Mesenchymal stem cell (in vitro differentiated cells and primary cell): Measurements from ENCODE around the gene PPP1R7.

Experiments
- DNase-seq: peaks from one replicate; pipeline ENCODE4 v3.0.0-alpha.2; 2013
- H2AFZ ChIP-seq: one replicate; pipeline ENCODE4 v1.6.1; 2013; ENCODE audit warnings: low read depth, mild to moderate bottlenecking, control low read depth, inconsistent platforms, low read length, moderate library complexity
- H2AK5ac ChIP-seq: 2 replicates; pipeline ENCODE4 v1.6.1; 2013; ENCODE audit warnings: low read length, moderate library complexity, mild to moderate bottlenecking, inconsistent platforms; ENCODE audit not compliant: severe bottlenecking
- H2BK120ac ChIP-seq: one replicate; pipeline ENCODE4 v1.6.1; 2013; ENCODE audit warnings: low read depth, mild to moderate bottlenecking, inconsistent platforms, low read length, moderate library complexity
- H2BK12ac ChIP-seq, 2 experiments: one replicate each; pipeline ENCODE4 v1.6.1; 2013; ENCODE audit warnings: inconsistent platforms in 2 of 2, low read length in 2 of 2, mild to moderate bottlenecking in 2 of 2, moderate library complexity in 2 of 2, control low read depth in 1 of 2
- H2BK15ac ChIP-seq: one replicate; pipeline ENCODE4 v1.6.1; 2013; ENCODE audit warnings: mild to moderate bottlenecking, low read depth, inconsistent platforms; ENCODE audit not compliant: poor library complexity, severe bottlenecking
- H2BK5ac ChIP-seq: 2 replicates; pipeline ENCODE4 v1.6.1; 2013; ENCODE audit warnings: low read depth, mild to moderate bottlenecking, low read length, control low read depth, inconsistent platforms; ENCODE audit not compliant: poor library complexity, severe bottlenecking
- H3K14ac ChIP-seq, 2 experiments: one replicate each; pipeline ENCODE4 v1.6.1; 2013; ENCODE audit warnings: inconsistent platforms in 2 of 2, low read length in 2 of 2, control low read depth in 1 of 2, mild to moderate bottlenecking in 1 of 2, moderate library complexity in 1 of 2
- H3K18ac ChIP-seq, 2 experiments: one replicate each; pipeline ENCODE4 v1.6.1; 2013; ENCODE audit warnings: inconsistent platforms in 2 of 2, low read length in 2 of 2, control low read depth in 1 of 2, low read depth in 1 of 2, mild to moderate bottlenecking in 1 of 2
- H3K23ac ChIP-seq, 2 experiments: one replicate each; pipeline ENCODE4 v1.6.1; 2013; ENCODE audit warnings: inconsistent platforms in 2 of 2, low read length in 2 of 2, mild to moderate bottlenecking in 2 of 2, moderate library complexity in 2 of 2, control low read depth in 1 of 2
- H3K27ac ChIP-seq: 2 replicates; pipeline ENCODE4 v1.5.1; 2013; ENCODE audit warnings: mild to moderate bottlenecking, moderate library complexity, low read length, control low read depth, inconsistent platforms; ENCODE audit not compliant: poor library complexity, severe bottlenecking
- H3K27me3 ChIP-seq, 2 experiments: 2 replicates each; pipeline versions ENCODE4 v1.6.1 to v1.7.0; 2013; ENCODE audit warnings: low read length in 2 of 2, mild to moderate bottlenecking in 2 of 2, moderate library complexity in 2 of 2, control low read depth in 1 of 2, inconsistent platforms in 1 of 2; ENCODE audit not compliant: control insufficient read depth in 1 of 2, insufficient read depth in 1 of 2
- H3K36me3 ChIP-seq, 2 experiments: 2 replicates each; pipeline versions ENCODE4 v1.6.1 to v1.7.0; 2013; ENCODE audit warnings: low read length in 2 of 2, control low read depth in 1 of 2, inconsistent platforms in 1 of 2, low read depth in 1 of 2, mild to moderate bottlenecking in 1 of 2; ENCODE audit not compliant: insufficient read depth in 2 of 2, control insufficient read depth in 1 of 2
- H3K4ac ChIP-seq, 2 experiments: one replicate each; pipeline ENCODE4 v1.6.1; 2013; ENCODE audit warnings: inconsistent platforms in 2 of 2, low read length in 2 of 2, mild to moderate bottlenecking in 2 of 2, moderate library complexity in 2 of 2, control low read depth in 1 of 2, low read depth in 1 of 2
- H3K4me1 ChIP-seq: 2 replicates; pipeline ENCODE4 v1.6.1; 2013; ENCODE audit warnings: low read depth, low read length, control low read depth; ENCODE audit not compliant: control insufficient read depth, insufficient read depth
- H3K4me2 ChIP-seq: 2 replicates; pipeline ENCODE4 v1.6.1; 2013; ENCODE audit warnings: low read length, mild to moderate bottlenecking, inconsistent platforms; ENCODE audit not compliant: poor library complexity, severe bottlenecking
- H3K4me3 ChIP-seq, 2 experiments: 2 replicates each; pipeline versions ENCODE4 v1.5.1 to v1.7.0; 2013; ENCODE audit warnings: low read length in 2 of 2, mild to moderate bottlenecking in 2 of 2, control low read depth in 1 of 2, low read depth in 1 of 2; ENCODE audit not compliant: insufficient read depth in 1 of 2
- H3K79me1 ChIP-seq: replicated peaks from 2 replicates; pipeline ENCODE4 v1.6.1; 2013; ENCODE audit warnings: mild to moderate bottlenecking, control low read depth, low read length, inconsistent platforms; ENCODE audit not compliant: poor library complexity, severe bottlenecking
- H3K9ac ChIP-seq: 2 replicates; pipeline ENCODE4 v1.7.0; 2013; ENCODE audit warnings: mild to moderate bottlenecking, low read length, moderate library complexity
- H3K9me3 ChIP-seq: 2 replicates; pipeline ENCODE4 v1.7.0; 2013; ENCODE audit warnings: mild to moderate bottlenecking, low read length; ENCODE audit not compliant: control insufficient read depth
- H4K8ac ChIP-seq: one replicate; pipeline ENCODE4 v1.6.1; 2013; ENCODE audit warnings: inconsistent platforms, mild to moderate bottlenecking, low read length, moderate library complexity
- H4K91ac ChIP-seq: one replicate; pipeline ENCODE4 v1.6.1; 2013; ENCODE audit warnings: mild to moderate bottlenecking, low read length, inconsistent platforms
- WGBS: methylation state at CpG from one replicate; pipeline ENCODE4 v1.1.7; 2013; ENCODE audit warnings: mixed read lengths; 5-methylcytosine and 5-hydroxymethylcytosine counted together

PPP1R7 gene

GRCh38 chr2:241228860-241229516 lies 78.7 kb downstream of the PPP1R7 start:
- WGBS: 69% methylated on average over 19 of the region's 20 CpGs
- no peak overlapping the region for H3K18ac ChIP-seq
- H3K27me3 ChIP-seq: no peaks in the 10 kb centered on the region
- H2BK12ac ChIP-seq: no peak overlapping the region
- peaks cover 31% of the 10 kb centered on the region for H3K79me1 ChIP-seq
- no peak overlapping the region for H2AFZ ChIP-seq
- H3K36me3 ChIP-seq: peaks cover 89 to 99% of the 10 kb centered on the region in 2 experiments
- no peak overlapping the region for H2BK120ac ChIP-seq
- no peak overlapping the region for H3K4me2 ChIP-seq
- H3K9ac ChIP-seq: no peak overlapping the region
- H3K9me3 ChIP-seq: no peaks in the 10 kb centered on the region
- H4K91ac ChIP-seq: no peak overlapping the region
- no peak overlapping the region for H3K23ac ChIP-seq
- no peak overlapping the region for H3K4ac ChIP-seq
- no peak overlapping the region for H2BK5ac ChIP-seq
- peaks cover 15% of the 10 kb centered on the region for H3K4me1 ChIP-seq
- no peak for DNase-seq
- no peak overlapping the region for H2AK5ac ChIP-seq
- H3K4me3 ChIP-seq: no peak overlapping the region
- H4K8ac ChIP-seq: no peak overlapping the region
- H3K14ac ChIP-seq: no peak overlapping the region
- H3K27ac ChIP-seq: no peak overlapping the region
- H2BK15ac ChIP-seq: no peak overlapping the region

GRCh38 chr2:241229563-241230401 lies 79.5 kb downstream of the PPP1R7 start:
- no peak overlapping the region for H3K14ac ChIP-seq
- H3K36me3 ChIP-seq: peaks cover 97 to 99% of the 10 kb centered on the region in 2 experiments
- H2BK15ac ChIP-seq: no peak overlapping the region
- H2BK12ac ChIP-seq: no peak overlapping the region
- H3K4me2 ChIP-seq: no peak overlapping the region
- no peak overlapping the region for H3K9ac ChIP-seq
- H3K4me1 ChIP-seq: peaks cover 9% of the 10 kb centered on the region
- no peak overlapping the region for H3K18ac ChIP-seq
- H2BK5ac ChIP-seq: no peak overlapping the region
- H3K4me3 ChIP-seq: no peak overlapping the region
- 96% methylated on average over 29 of the region's 29 CpGs for WGBS
- H3K9me3 ChIP-seq: no peaks in the 10 kb centered on the region
- H2AK5ac ChIP-seq: no peak overlapping the region
- H3K4ac ChIP-seq: no peak overlapping the region
- no peak overlapping the region for H3K23ac ChIP-seq
- H4K91ac ChIP-seq: no peak overlapping the region
- no peaks in the 10 kb centered on the region for H3K27me3 ChIP-seq
- peaks cover 36% of the 10 kb centered on the region for H3K79me1 ChIP-seq
- no peak overlapping the region for H3K27ac ChIP-seq
- no peak overlapping the region for H4K8ac ChIP-seq
- H2BK120ac ChIP-seq: no peak overlapping the region
- H2AFZ ChIP-seq: no peak overlapping the region
- no peak for DNase-seq

GRCh38 chr2:241230435-241230834 lies 80.2 kb downstream of the PPP1R7 start:
- Histone ChIP-seq H3K36me3 (peaks cover 97 to 99% of the 10 kb centered on the region in 2 experiments), H2AK5ac (no peak overlapping the region), H3K4me2 (no peak overlapping the region), H4K91ac (peak overlapping the region; percentile 27), H3K18ac (no peak overlapping the region), H3K27me3 (no peaks in the 10 kb centered on the region), H3K4ac (no peak overlapping the region), H2BK15ac (no peak overlapping the region), H2AFZ (no peak overlapping the region), H3K9ac (no peak overlapping the region), H3K79me1 (peaks cover 41% of the 10 kb centered on the region), H3K27ac (no peak overlapping the region), H2BK5ac (no peak overlapping the region), H3K4me1 (peaks cover 9% of the 10 kb centered on the region), H2BK120ac (no peak overlapping the region), H3K9me3 (no peaks in the 10 kb centered on the region), H3K4me3 (no peak overlapping the region), H4K8ac (no peak overlapping the region), H3K14ac (no peak overlapping the region), H3K23ac (no peak overlapping the region), H2BK12ac (no peak overlapping the region)
- no peak for DNase-seq
- 98% methylated on average over 19 of the region's 19 CpGs for WGBS

GRCh38 chr2:241232736-241233575 lies 82.7 kb downstream of the PPP1R7 start:
- no peak overlapping the region for H3K4me2 ChIP-seq
- no peak overlapping the region for H3K9ac ChIP-seq
- no peak overlapping the region for H2BK120ac ChIP-seq
- 95% methylated on average over 9 of the region's 13 CpGs for WGBS
- H2AK5ac ChIP-seq: no peak overlapping the region
- no peak overlapping the region for H2AFZ ChIP-seq
- no peaks in the 10 kb centered on the region for H3K9me3 ChIP-seq
- no peak overlapping the region for H3K27ac ChIP-seq
- no peak overlapping the region for H2BK5ac ChIP-seq
- H3K79me1 ChIP-seq: peaks cover 42% of the 10 kb centered on the region
- no peak overlapping the region for H4K8ac ChIP-seq
- H2BK15ac ChIP-seq: no peak overlapping the region
- H3K27me3 ChIP-seq: no peaks in the 10 kb centered on the region
- H2BK12ac ChIP-seq: no peak overlapping the region
- peak overlapping the region; percentile 15 for H4K91ac ChIP-seq
- H3K23ac ChIP-seq: no peak overlapping the region
- no peak overlapping the region for H3K4me3 ChIP-seq
- no peak overlapping the region for H3K4ac ChIP-seq
- H3K36me3 ChIP-seq: peaks cover 97 to 98% of the 10 kb centered on the region in 2 experiments
- no peak overlapping the region for H3K18ac ChIP-seq
- DNase-seq: no peak
- H3K14ac ChIP-seq: no peak overlapping the region
- peaks cover 12% of the 10 kb centered on the region for H3K4me1 ChIP-seq
